ENCODE measurements around the gene DOCK7.

- TF ChIP-seq POLR2A (IDR thresholded peaks at IDR 0.05; ENCODE audit: low read length) = no peak
- TF ChIP-seq GATA1 (IDR thresholded peaks at IDR 0.05; ENCODE audit: low read depth, low read length) = no peak
These were observed 188.0 kb downstream of the DOCK7 start for GRCh38 chr1:62500210-62500609.

Measured in erythroblast (primary cell).